CD4-positive, CD25-positive, alpha-beta regulatory T cell (primary cell): ENCODE data around the gene HLA-C. TPM values are rescaled to one million over a fixed set of nuclear protein-coding genes. Genes with fewer than 3 reads are reported as not detected.

ENCODE experiments used
- ATAC-seq, 2 donors: fragments of 150-1000 bp; cut with Tn5 transposase; one replicate each; pipeline ENCODE4 v1.10.0; 2021; ENCODE audit warnings: low read depth in 2 of 2, moderate number of reproducible peaks in 2 of 2, moderate library complexity in 1 of 2
- DNase-seq, 3 donors: peaks; one replicate each; pipeline versions ENCODE4 v3.0.0 to v3.0.0-alpha.2; 2012 to 2022; ENCODE audit warnings: mixed read lengths in 1 of 3
- H3K27ac ChIP-seq: one replicate; pipeline ENCODE4 v1.7.0; 2013; ENCODE audit warnings: mild to moderate bottlenecking, low read length; ENCODE audit not compliant: insufficient read depth, poor library complexity, severe bottlenecking
- H3K27me3 ChIP-seq: one replicate; pipeline ENCODE4 v1.7.0; 2013; ENCODE audit warnings: low read length; ENCODE audit not compliant: control insufficient read depth, insufficient read depth
- H3K36me3 ChIP-seq: one replicate; pipeline ENCODE4 v1.7.0; 2013; ENCODE audit warnings: mild to moderate bottlenecking, low read length, moderate library complexity; ENCODE audit not compliant: control insufficient read depth, insufficient read depth
- H3K4me1 ChIP-seq: 2 replicates; pipeline ENCODE4 v1.7.0; 2013; ENCODE audit warnings: mild to moderate bottlenecking, low read length; ENCODE audit not compliant: insufficient read depth, control insufficient read depth, poor library complexity, severe bottlenecking
- H3K4me3 ChIP-seq: one replicate; pipeline ENCODE4 v1.7.0; 2013; ENCODE audit warnings: low read depth, mild to moderate bottlenecking, low read length, moderate library complexity
- H3K9me3 ChIP-seq, 2 experiments: 1 replicate in 1 of 2; 2 replicates in 1 of 2; pipeline ENCODE4 v1.7.0; 2013; ENCODE audit warnings: low read length in 2 of 2, mild to moderate bottlenecking in 1 of 2, moderate library complexity in 1 of 2; ENCODE audit not compliant: control insufficient read depth in 2 of 2
- H3K27ac Mint-ChIP-seq, 3 donors: one replicate each; pipeline ENCODE4 v1.8.0; 2020 to 2022; ENCODE audit warnings: mild to moderate bottlenecking in 3 of 3, mixed read lengths in 3 of 3, moderate library complexity in 2 of 3
- H3K27me3 Mint-ChIP-seq: one replicate; pipeline ENCODE4 v1.8.0; 2022; ENCODE audit warnings: mild to moderate bottlenecking, mixed read lengths
- H3K36me3 Mint-ChIP-seq: one replicate; pipeline ENCODE4 v1.8.0; 2020; ENCODE audit warnings: mixed read lengths
- H3K4me1 Mint-ChIP-seq, 4 donors: one replicate each; pipeline ENCODE4 v1.8.0; 2020 to 2022; ENCODE audit warnings: mixed read lengths in 4 of 4, mild to moderate bottlenecking in 1 of 4
- H3K4me3 Mint-ChIP-seq, 4 donors: one replicate each; pipeline ENCODE4 v1.8.0; 2020 to 2022; ENCODE audit warnings: mild to moderate bottlenecking in 4 of 4, mixed read lengths in 4 of 4, moderate library complexity in 3 of 4
- H3K9me3 Mint-ChIP-seq, 7 donors: one replicate each; pipeline ENCODE4 v1.8.0; 2020 to 2022; ENCODE audit warnings: mixed read lengths in 7 of 7, mild to moderate bottlenecking in 3 of 7, moderate library complexity in 2 of 7
- polyA plus RNA-seq, 4 donors: library from polyadenylated mRNA; unstranded; fragments of 300-500 nt; fragmentation: Illumina TruSeq; gene quantifications; one replicate each; pipeline ENCODE4 v1.2.3, GENCODE V29; 2021
- total RNA-seq: library from RNA; stranded (reverse); gene quantifications from one replicate; pipeline ENCODE4 v1.2.3, GENCODE V29; 2022

HLA-C gene
- total and polyA plus RNA-seq, 5 donors from 2014 or later, result 1,832 to 3,568 (median 2,708) TPM

- Histone ChIP-seq H3K9me3 (no peaks in the 10 kb centered on the region), H3K27ac (no peak overlapping the region), H3K36me3 (no peaks in the 10 kb centered on the region), H3K4me3 (no peak overlapping the region), H3K4me1 (peaks cover 15% of the 10 kb centered on the region), H3K27me3 (peaks cover under 1% of the 10 kb centered on the region)
- ATAC-seq (no peak), DNase-seq (no peak)
- H3K27me3 Mint-ChIP-seq, result peaks cover 26% of the 10 kb centered on the region
- H3K27ac Mint-ChIP-seq, result no peak overlapping the region
- no peaks in the 10 kb centered on the region for H3K9me3 Mint-ChIP-seq
- peaks cover 0 to 14% (median 1%) of the 10 kb centered on the region in 4 donors for H3K4me1 Mint-ChIP-seq
- H3K36me3 Mint-ChIP-seq, result no peaks in the 10 kb centered on the region
- H3K4me3 Mint-ChIP-seq, result no peak overlapping the region
Measured at GRCh38 chr6:31305703-31306219, 33.9 kb upstream of the HLA-C start.

DNA sequence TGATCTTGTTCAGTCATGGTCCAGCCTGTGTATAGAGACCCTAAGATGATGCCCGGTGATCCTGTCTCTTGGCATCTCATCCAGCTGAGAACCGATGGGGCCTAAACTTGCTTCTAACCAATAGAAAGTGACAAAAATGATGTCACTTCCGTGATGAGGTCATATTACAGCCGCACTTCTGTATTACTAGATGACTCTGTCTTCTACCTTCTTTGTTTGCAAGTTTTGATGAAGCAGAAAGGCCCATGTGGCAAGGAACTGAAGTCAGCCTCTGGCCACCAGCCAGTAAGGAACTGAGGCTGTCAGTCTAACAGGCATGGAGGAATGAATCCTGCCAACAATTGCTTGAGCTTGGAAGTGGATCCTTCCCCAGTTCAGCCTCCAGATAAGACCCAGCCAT lies 32.8 kb upstream of the HLA-C start:
- Histone ChIP-seq H3K4me3 (no peak overlapping the region), H3K36me3 (no peaks in the 10 kb centered on the region), H3K4me1 (peaks cover 15% of the 10 kb centered on the region), H3K9me3 (no peaks in the 10 kb centered on the region), H3K27ac (no peak overlapping the region), H3K27me3 (peaks cover 9% of the 10 kb centered on the region)
- ATAC-seq (no peak), DNase-seq (no peak)
- Mint-ChIP-seq H3K27ac (no peak overlapping the region), H3K4me1 (peaks cover 0 to 12% (median 1%) of the 10 kb centered on the region in 4 donors), H3K4me3 (no peak overlapping the region), H3K27me3 (peaks cover 31% of the 10 kb centered on the region), H3K9me3 (no peaks in the 10 kb centered on the region), H3K36me3 (no peaks in the 10 kb centered on the region)

DNA sequence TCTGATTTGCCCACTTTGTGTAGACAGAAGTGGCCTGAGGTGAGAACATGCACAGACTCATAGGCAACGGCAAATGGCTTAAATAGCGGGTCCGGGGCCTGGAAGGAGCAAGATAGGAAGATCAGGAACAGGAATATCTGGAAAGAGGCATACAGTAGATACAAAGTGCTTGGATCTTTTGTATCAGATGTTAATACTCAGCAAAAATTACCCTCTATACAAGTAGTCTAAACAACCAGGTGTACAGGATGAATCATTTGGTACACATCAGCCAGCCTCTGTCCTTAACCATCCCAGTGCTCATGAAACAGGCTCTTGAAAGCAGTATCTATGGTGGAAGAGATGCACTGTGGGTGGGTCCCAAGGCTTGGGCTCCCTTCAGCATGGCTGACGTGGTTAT lies 28.9 kb upstream of the HLA-C start:
- Histone ChIP-seq H3K4me3 (no peak overlapping the region), H3K4me1 (no peaks in the 10 kb centered on the region), H3K36me3 (no peaks in the 10 kb centered on the region), H3K9me3 (no peaks in the 10 kb centered on the region), H3K27ac (no peak overlapping the region), H3K27me3 (peaks cover 18% of the 10 kb centered on the region)
- Mint-ChIP-seq H3K27ac (no peak overlapping the region), H3K4me3 (no peak overlapping the region), H3K9me3 (peaks cover 0 to 3% (median 0%) of the 10 kb centered on the region in 7 donors), H3K4me1 (peaks cover 0 to 2% (median 0%) of the 10 kb centered on the region in 4 donors), H3K36me3 (no peaks in the 10 kb centered on the region), H3K27me3 (peaks cover 44% of the 10 kb centered on the region)
- ATAC-seq, result no peak
- no peak for DNase-seq

GRCh38 chr6:31299947-31300346 lies 28.1 kb upstream of the HLA-C start:
- Histone ChIP-seq H3K27ac (no peak overlapping the region), H3K4me1 (no peaks in the 10 kb centered on the region), H3K36me3 (no peaks in the 10 kb centered on the region), H3K27me3 (peaks cover 18% of the 10 kb centered on the region), H3K9me3 (no peaks in the 10 kb centered on the region), H3K4me3 (no peak overlapping the region)
- Mint-ChIP-seq H3K4me1 (no peaks in the 10 kb centered on the region), H3K9me3 (peaks cover 0 to 3% (median 0%) of the 10 kb centered on the region in 7 donors), H3K27ac (no peak overlapping the region), H3K4me3 (no peak overlapping the region), H3K27me3 (peaks cover 46% of the 10 kb centered on the region), H3K36me3 (no peaks in the 10 kb centered on the region)
- ATAC-seq, result no peak
- DNase-seq, result no peak

- Histone ChIP-seq H3K4me3 (no peak overlapping the region), H3K27ac (no peak overlapping the region), H3K36me3 (no peaks in the 10 kb centered on the region), H3K4me1 (no peaks in the 10 kb centered on the region), H3K9me3 (no peaks in the 10 kb centered on the region), H3K27me3 (peaks cover 18% of the 10 kb centered on the region)
- H3K4me3 Mint-ChIP-seq, result no peak overlapping the region
- DNase-seq (no peak), ATAC-seq (no peak)
- no peak overlapping the region for H3K27ac Mint-ChIP-seq
- H3K4me1 Mint-ChIP-seq, result no peaks in the 10 kb centered on the region
- H3K27me3 Mint-ChIP-seq, result peaks cover 47% of the 10 kb centered on the region
- peaks cover 0 to 3% (median 0%) of the 10 kb centered on the region in 7 donors for H3K9me3 Mint-ChIP-seq
- no peaks in the 10 kb centered on the region for H3K36me3 Mint-ChIP-seq
Measured at GRCh38 chr6:31299511-31299910, 27.6 kb upstream of the HLA-C start.

- Histone ChIP-seq H3K27me3 (peaks cover 25% of the 10 kb centered on the region), H3K4me1 (no peaks in the 10 kb centered on the region), H3K36me3 (no peaks in the 10 kb centered on the region), H3K27ac (no peak overlapping the region), H3K4me3 (no peak overlapping the region), H3K9me3 (no peaks in the 10 kb centered on the region)
- Mint-ChIP-seq H3K36me3 (no peaks in the 10 kb centered on the region), H3K9me3 (peaks cover 0 to 3% (median 0%) of the 10 kb centered on the region in 7 donors), H3K27ac (no peak overlapping the region), H3K27me3 (peaks cover 41% of the 10 kb centered on the region), H3K4me1 (peaks cover 0 to 6% (median 0%) of the 10 kb centered on the region in 4 donors), H3K4me3 (no peak overlapping the region)
- ATAC-seq, result no peak
- no peak for DNase-seq
Measured at GRCh38 chr6:31294056-31294455, 22.2 kb upstream of the HLA-C start.

GRCh38 chr6:31293343-31293742 lies 21.5 kb upstream of the HLA-C start:
- no peaks in the 10 kb centered on the region for H3K36me3 ChIP-seq
- H3K36me3 Mint-ChIP-seq, result no peaks in the 10 kb centered on the region
- H3K27ac ChIP-seq, result no peak overlapping the region
- H3K4me1 ChIP-seq, result no peaks in the 10 kb centered on the region
- H3K4me3 Mint-ChIP-seq, result no peak overlapping the region
- H3K27me3 ChIP-seq, result peaks cover 23% of the 10 kb centered on the region
- no peak for DNase-seq
- no peak for ATAC-seq
- peaks cover 0 to 7% (median 0%) of the 10 kb centered on the region in 4 donors for H3K4me1 Mint-ChIP-seq
- no peaks in the 10 kb centered on the region for H3K9me3 ChIP-seq
- no peak overlapping the region for H3K4me3 ChIP-seq
- H3K27ac Mint-ChIP-seq, result no peak overlapping the region
- peaks cover 0 to 3% (median 0%) of the 10 kb centered on the region in 7 donors for H3K9me3 Mint-ChIP-seq
- peaks cover 41% of the 10 kb centered on the region for H3K27me3 Mint-ChIP-seq

DNA sequence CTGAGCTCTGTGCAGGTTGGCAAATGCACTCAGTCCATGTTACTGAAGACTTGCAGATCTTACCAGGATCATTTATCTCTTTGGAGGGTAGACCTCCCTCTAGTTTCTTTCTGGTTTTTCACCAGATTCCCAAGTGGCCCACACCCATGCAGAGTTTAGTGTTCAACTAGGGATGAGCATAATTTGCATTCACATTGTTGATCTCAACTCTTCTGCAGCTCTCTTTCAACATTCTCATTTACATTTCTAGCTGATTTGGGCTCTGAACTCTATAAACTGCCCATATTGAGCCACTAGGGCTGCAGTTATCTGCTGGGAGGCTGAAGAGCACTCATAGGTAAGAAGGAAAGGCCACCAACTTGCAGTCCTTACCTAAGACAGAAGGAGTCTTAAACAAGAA lies 17.9 kb upstream of the HLA-C start:
- ATAC-seq (no peak), DNase-seq (no peak)
- H3K9me3 Mint-ChIP-seq, result no peaks in the 10 kb centered on the region
- Histone ChIP-seq H3K9me3 (no peaks in the 10 kb centered on the region), H3K36me3 (no peaks in the 10 kb centered on the region), H3K27ac (no peak overlapping the region), H3K4me3 (no peak overlapping the region), H3K27me3 (peaks cover 17% of the 10 kb centered on the region), H3K4me1 (no peaks in the 10 kb centered on the region)
- no peaks in the 10 kb centered on the region for H3K36me3 Mint-ChIP-seq
- no peak overlapping the region for H3K27ac Mint-ChIP-seq
- peaks cover 0 to 9% (median 0%) of the 10 kb centered on the region in 4 donors for H3K4me1 Mint-ChIP-seq
- peaks cover 17% of the 10 kb centered on the region for H3K27me3 Mint-ChIP-seq
- no peak overlapping the region for H3K4me3 Mint-ChIP-seq
